ENCODE results near the gene CD19. TPM values are rescaled to one million over a fixed set of nuclear protein-coding genes. Genes with fewer than 3 reads are reported as not detected.

CD19 gene
- total RNA-seq, 2 donors from 2014 or later: 0.32 to 0.33 TPM

Other genes with a start within 250 kb of the CD19 start
- gene EIF3C, start 220.5 kb upstream of the CD19 start, total RNA-seq: 100 to 1,000 TPM; 295 to 494 TPM
- gene NPIPB9, start 180.2 kb upstream of the CD19 start, total RNA-seq: 1 to 10 TPM in 1 of 2 donors, under 1 TPM in 1; 0.29 to 3.8 TPM
- 10 to 100 TPM; 66.5 to 72.2 TPM for gene ATXN2L, start 109.0 kb upstream of the CD19 start, total RNA-seq
- gene TUFM, start 85.6 kb upstream of the CD19 start, total RNA-seq: 10 to 100 TPM; 74.4 to 76.2 TPM
- 10 to 100 TPM; 27.6 to 31.0 TPM for gene SH2B1, start 68.1 kb upstream of the CD19 start, total RNA-seq
- 1 to 10 TPM in 1 of 2 donors, under 1 TPM in 1; 0.42 to 1.3 TPM for gene ATP2A1, start 53.5 kb upstream of the CD19 start, total RNA-seq
- 10 to 100 TPM; 10.3 to 13.7 TPM for gene RABEP2, start 6.7 kb upstream of the CD19 start, total RNA-seq
- gene NFATC2IP, start 19.0 kb downstream of the CD19 start, total RNA-seq: 10 to 100 TPM; 19.5 to 20.2 TPM
- 10 to 100 TPM; 22.4 to 24.9 TPM for gene SPNS1, start 42.8 kb downstream of the CD19 start, total RNA-seq
- 10 to 100 TPM in 1 of 2 donors, 1 to 10 TPM in 1; 9.7 to 11.4 TPM for gene LAT, start 53.1 kb downstream of the CD19 start, total RNA-seq